GM12872 (cell line): ENCODE measurements around the gene LTA.

Source experiments
- TF ChIP-seq, protein P1 (sequence below): IDR thresholded peaks from 3 replicates; pipeline ENCODE4 v1.5.1; 2011; ENCODE audit warnings: low read depth, mild to moderate bottlenecking, low read length, moderate library complexity; ENCODE audit not compliant: insufficient read depth

Gene LTA, protein sequence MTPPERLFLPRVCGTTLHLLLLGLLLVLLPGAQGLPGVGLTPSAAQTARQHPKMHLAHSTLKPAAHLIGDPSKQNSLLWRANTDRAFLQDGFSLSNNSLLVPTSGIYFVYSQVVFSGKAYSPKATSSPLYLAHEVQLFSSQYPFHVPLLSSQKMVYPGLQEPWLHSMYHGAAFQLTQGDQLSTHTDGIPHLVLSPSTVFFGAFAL

DNA sequence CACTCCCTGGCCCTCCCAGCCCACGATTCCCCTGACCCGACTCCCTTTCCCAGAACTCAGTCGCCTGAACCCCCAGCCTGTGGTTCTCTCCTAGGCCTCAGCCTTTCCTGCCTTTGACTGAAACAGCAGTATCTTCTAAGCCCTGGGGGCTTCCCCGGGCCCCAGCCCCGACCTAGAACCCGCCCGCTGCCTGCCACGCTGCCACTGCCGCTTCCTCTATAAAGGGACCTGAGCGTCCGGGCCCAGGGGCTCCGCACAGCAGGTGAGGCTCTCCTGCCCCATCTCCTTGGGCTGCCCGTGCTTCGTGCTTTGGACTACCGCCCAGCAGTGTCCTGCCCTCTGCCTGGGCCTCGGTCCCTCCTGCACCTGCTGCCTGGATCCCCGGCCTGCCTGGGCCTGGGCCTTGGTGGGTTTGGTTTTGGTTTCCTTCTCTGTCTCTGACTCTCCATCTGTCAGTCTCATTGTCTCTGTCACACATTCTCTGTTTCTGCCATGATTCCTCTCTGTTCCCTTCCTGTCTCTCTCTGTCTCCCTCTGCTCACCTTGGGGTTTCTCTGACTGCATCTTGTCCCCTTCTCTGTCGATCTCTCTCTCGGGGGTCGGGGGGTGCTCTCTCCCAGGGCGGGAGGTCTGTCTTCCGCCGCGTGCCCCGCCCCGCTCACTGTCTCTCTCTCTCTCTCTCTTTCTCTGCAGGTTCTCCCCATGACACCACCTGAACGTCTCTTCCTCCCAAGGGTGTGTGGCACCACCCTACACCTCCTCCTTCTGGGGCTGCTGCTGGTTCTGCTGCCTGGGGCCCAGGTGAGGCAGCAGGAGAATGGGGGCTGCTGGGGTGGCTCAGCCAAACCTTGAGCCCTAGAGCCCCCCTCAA lies at the start of gene LTA:
TSS of gene LTA (plus strand) at position 249 of the 871 bp plus-strand sequence. CDS start at position 703, 454 bp downstream.
- TF ChIP-seq, protein P1, sequence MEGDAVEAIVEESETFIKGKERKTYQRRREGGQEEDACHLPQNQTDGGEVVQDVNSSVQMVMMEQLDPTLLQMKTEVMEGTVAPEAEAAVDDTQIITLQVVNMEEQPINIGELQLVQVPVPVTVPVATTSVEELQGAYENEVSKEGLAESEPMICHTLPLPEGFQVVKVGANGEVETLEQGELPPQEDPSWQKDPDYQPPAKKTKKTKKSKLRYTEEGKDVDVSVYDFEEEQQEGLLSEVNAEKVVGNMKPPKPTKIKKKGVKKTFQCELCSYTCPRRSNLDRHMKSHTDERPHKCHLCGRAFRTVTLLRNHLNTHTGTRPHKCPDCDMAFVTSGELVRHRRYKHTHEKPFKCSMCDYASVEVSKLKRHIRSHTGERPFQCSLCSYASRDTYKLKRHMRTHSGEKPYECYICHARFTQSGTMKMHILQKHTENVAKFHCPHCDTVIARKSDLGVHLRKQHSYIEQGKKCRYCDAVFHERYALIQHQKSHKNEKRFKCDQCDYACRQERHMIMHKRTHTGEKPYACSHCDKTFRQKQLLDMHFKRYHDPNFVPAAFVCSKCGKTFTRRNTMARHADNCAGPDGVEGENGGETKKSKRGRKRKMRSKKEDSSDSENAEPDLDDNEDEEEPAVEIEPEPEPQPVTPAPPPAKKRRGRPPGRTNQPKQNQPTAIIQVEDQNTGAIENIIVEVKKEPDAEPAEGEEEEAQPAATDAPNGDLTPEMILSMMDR: no peak

DNA sequence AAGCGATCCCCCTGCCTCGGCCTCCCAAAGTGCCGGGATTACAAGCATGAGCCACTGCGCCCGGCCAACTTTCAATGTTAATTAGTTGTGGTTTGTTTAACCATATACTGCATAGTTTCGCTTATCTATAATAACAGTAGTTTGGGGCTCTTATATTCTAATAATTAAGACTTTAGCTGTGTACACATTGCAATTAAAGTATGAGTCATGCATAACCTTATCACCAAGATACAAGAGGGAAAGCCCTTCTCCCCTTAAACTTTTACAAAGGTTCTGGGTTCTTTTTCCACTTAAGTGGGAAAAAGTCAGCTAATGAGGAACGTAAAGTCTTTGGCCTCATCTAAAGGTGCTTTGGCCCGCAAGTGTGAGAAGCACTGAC lies 46.5 kb upstream of the LTA start:
- TF ChIP-seq, protein P1: no peak

DNA sequence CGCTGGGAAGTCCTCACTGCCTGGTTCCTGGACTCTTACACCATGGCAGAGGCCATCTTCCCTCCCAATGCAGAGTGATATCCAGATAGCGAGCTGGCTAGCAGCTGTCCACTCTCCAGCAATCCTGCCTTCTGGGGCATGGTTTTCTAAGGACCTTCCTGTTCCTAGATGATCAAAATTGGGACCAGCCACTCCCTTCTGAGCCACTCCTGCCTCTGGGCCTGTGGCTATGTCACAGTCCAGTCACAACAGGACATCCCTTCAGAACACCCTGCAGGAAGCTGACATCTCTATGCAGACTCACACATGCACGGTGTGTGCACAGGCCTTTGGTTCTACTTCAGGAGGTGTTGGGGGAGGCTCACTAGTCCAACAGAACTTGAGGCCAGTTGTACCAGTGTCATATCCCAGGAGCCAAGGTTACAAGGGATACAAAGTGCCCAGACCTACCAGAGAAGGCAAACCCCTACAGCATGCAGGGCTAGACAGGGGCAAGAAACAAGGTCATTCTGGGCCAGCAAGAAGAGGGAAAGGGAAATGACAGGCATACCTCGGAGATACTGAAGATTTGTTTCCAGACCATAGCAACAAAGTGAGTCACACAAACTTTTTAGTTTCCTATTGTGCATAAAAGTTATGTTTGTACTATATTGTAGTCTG lies 46.0 kb upstream of the LTA start:
- TF ChIP-seq, protein P1: no peak

DNA sequence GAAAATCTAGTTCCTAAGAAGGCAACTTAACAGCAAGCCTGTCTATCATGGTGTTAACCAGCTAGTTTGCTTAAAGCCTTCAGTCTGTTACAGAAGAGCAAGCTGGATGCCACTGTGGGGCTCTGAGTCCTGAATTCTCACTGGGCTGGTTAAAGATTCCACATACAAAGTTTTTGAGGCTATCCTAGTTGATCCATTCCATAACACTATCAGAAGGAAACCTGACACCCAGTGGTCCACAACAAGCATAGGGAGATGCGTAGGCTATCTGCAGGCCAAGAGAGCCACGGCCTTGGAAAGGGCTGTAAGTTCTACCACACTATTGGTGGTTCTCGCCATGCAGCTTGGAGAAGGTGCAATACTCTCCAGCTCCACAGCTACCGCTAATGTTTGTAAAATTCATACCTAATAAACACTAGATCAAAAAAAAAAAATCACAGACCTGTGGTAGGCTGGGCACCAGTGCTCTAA lies 43.7 kb upstream of the LTA start:
- TF ChIP-seq, protein P1: no peak

DNA sequence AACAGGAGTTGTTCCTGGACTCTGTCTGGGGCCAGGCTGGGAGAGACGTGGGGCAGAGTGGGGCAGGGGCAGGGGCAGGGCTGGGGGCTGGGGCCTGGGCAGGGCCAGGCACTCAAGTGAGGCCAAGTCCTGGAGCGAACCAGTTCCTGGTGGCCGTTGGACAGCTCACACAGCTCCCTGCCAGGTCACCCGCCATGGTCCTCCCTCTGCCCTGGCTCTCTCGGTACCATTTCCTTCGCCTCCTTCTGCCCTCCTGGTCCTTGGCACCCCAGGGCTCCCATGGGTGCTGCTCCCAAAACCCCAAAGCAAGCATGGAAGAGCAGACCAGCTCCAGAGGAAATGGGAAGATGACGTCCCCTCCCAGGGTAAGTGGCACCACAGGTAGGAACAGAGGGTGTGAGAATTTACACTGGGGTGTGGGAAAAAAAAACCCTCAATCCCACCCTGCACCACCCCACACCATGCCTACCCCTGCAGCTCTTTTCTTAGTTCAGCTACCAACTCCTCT lies 43.2 kb upstream of the LTA start, which contains the start of gene MCCD1:
TSS of gene MCCD1 (plus strand) at position 142 of the 508 bp plus-strand sequence. CDS start at position 195, 53 bp downstream.
- TF ChIP-seq, protein P1: no peak

DNA sequence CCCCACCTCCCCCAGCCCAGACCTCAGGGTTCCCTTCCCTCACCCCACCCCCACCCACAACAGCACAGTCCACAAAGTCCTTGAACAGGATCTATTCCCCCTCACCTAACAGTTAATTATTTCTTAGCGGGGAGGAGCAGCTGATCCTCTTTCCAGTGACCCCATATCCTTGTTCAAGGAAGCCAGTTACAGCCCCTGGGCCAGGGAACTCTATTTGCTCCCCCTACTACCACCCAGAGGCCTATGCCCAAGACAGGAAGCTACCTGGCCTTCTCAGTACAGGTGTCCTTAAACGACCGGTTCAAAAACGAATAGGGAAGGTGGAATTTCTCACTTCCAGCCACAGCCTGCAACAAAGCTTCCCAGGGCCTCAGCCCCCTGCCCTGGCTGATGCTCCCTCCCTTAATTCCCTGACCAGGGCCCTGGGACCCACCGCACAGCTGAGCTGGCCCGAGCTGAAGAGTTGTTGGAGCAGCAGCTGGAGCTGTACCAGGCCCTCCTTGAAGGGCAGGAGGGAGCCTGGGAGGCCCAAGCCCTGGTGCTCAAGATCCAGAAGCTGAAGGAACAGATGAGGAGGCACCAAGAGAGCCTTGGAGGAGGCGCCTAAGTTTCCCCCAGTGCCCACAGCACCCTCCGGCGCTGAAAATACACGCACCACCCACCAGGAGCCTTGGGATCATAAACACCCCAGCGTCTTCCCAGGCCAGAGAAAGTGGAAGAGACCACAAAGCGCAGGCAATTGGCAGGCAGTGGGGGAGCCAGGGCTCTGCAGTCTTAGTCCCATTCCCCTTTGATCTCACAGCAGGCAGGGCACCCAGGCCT lies 42.5 kb upstream of the LTA start:
- TF ChIP-seq, protein P1: no peak
